ENCODE results near the gene CYP27B1. TPM values are rescaled to one million over a fixed set of nuclear protein-coding genes. Genes with fewer than 3 reads are reported as not detected.

CYP27B1 gene
- total RNA-seq, 3 donors from 2014 or later = 0.33 to 2.2 (median 0.48) TPM

GRCh38 chr12:57797933-57798332 is 31.1 kb upstream of the CYP27B1 start:
- no peaks in the 10 kb centered on the region for H3K36me3 ChIP-seq
- H3K4me1 ChIP-seq = no peaks in the 10 kb centered on the region
- H3K27me3 ChIP-seq = no peaks in the 10 kb centered on the region
- peak overlapping the region; percentile 22 to 59 for H3K27ac ChIP-seq
- no peak for DNase-seq (ENCODE audit: low spot score in 2 of 2)
- intact Hi-C loops (cut with DNase I; ENCODE audit: low total_unique reads) = no loop called here
- no peak overlapping the region for H3K4me3 ChIP-seq
- TF ChIP-seq, protein P1, sequence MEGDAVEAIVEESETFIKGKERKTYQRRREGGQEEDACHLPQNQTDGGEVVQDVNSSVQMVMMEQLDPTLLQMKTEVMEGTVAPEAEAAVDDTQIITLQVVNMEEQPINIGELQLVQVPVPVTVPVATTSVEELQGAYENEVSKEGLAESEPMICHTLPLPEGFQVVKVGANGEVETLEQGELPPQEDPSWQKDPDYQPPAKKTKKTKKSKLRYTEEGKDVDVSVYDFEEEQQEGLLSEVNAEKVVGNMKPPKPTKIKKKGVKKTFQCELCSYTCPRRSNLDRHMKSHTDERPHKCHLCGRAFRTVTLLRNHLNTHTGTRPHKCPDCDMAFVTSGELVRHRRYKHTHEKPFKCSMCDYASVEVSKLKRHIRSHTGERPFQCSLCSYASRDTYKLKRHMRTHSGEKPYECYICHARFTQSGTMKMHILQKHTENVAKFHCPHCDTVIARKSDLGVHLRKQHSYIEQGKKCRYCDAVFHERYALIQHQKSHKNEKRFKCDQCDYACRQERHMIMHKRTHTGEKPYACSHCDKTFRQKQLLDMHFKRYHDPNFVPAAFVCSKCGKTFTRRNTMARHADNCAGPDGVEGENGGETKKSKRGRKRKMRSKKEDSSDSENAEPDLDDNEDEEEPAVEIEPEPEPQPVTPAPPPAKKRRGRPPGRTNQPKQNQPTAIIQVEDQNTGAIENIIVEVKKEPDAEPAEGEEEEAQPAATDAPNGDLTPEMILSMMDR (IDR thresholded peaks at IDR 0.05) = no peak
- TF ChIP-seq POLR2A (IDR thresholded peaks at IDR 0.05) (no peak), POLR2AphosphoS5 (IDR thresholded peaks at IDR 0.05) (no peak)
- no peaks in the 10 kb centered on the region for H3K9me3 ChIP-seq

DNA sequence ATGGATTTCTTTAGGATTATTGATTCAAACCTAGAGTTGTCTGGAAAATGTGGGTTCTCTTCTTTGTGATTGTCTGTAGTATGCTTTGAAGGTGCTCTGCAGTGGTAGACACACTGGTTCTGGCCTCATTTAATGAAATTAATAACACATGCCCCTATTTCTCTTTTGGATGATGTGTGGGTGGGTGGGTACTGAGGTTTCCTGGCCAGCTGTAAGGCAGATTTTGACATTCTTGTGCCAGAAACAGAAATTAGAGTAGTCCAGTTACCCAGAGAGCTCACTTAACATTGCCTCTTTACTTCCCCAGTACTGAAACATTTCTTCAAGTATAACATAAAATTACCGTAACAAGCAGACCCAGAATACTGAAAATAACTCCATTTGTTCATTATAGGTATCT is 30.1 kb upstream of the CYP27B1 start:
- no peaks in the 10 kb centered on the region for H3K9me3 ChIP-seq
- DNase-seq (ENCODE audit: low spot score in 2 of 2) = no peak
- H3K27me3 ChIP-seq = no peaks in the 10 kb centered on the region
- H3K27ac ChIP-seq = peak overlapping the region in 1 of 2 donors; percentile 26
- H3K4me3 ChIP-seq = no peak overlapping the region
- H3K4me1 ChIP-seq = no peaks in the 10 kb centered on the region
- no peak for TF ChIP-seq POLR2AphosphoS5 (IDR thresholded peaks at IDR 0.05)
- TF ChIP-seq, protein P1 (IDR thresholded peaks at IDR 0.05) = no peak
- no peak for TF ChIP-seq POLR2A (IDR thresholded peaks at IDR 0.05)
- no peaks in the 10 kb centered on the region for H3K36me3 ChIP-seq
- intact Hi-C loops (cut with DNase I; ENCODE audit: low total_unique reads) = no loop called here

GRCh38 chr12:57795354-57795753 is 28.5 kb upstream of the CYP27B1 start:
- no peaks in the 10 kb centered on the region for H3K36me3 ChIP-seq
- TF ChIP-seq, protein P1 (IDR thresholded peaks at IDR 0.05) = no peak
- TF ChIP-seq POLR2AphosphoS5 (IDR thresholded peaks at IDR 0.05) (no peak), POLR2A (IDR thresholded peaks at IDR 0.05) (no peak)
- intact Hi-C loops (cut with DNase I; ENCODE audit: low total_unique reads) = no loop called here
- H3K27ac ChIP-seq = no peak overlapping the region
- no peak for DNase-seq (ENCODE audit: low spot score in 2 of 2)
- no peaks in the 10 kb centered on the region for H3K4me1 ChIP-seq
- H3K4me3 ChIP-seq = no peak overlapping the region
- H3K27me3 ChIP-seq = no peaks in the 10 kb centered on the region
- no peaks in the 10 kb centered on the region for H3K9me3 ChIP-seq

DNA sequence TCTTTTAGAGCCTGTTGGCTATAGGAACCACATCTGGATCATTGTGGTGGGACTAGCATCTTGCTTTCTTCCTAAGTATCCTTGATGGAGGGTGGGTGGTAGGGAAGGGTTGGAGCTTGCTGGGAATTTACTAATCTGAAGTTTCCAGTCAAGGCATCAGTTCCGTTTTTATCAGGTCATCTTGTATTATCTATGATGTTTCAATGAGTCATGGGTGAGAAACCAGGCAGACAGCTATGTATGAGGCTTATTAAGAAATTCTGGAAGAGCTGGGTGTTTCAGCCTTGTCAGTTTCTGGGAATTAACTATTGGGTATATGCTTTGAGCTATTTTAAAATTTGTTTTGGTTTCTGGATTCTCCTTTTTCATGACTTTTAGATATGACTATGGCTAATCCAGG is 27.0 kb upstream of the CYP27B1 start:
- DNase-seq (ENCODE audit: low spot score in 2 of 2) = no peak
- H3K27ac ChIP-seq = peak overlapping the region in 1 of 2 donors; percentile 13
- TF ChIP-seq POLR2A (IDR thresholded peaks at IDR 0.05) (no peak), POLR2AphosphoS5 (IDR thresholded peaks at IDR 0.05) (no peak)
- TF ChIP-seq, protein P1 (IDR thresholded peaks at IDR 0.05) = no peak
- H3K4me3 ChIP-seq = no peak overlapping the region
- no peaks in the 10 kb centered on the region for H3K9me3 ChIP-seq
- intact Hi-C loops (cut with DNase I; ENCODE audit: low total_unique reads) = no loop called here
- H3K27me3 ChIP-seq = no peaks in the 10 kb centered on the region
- peaks cover 3% of the 10 kb centered on the region for H3K36me3 ChIP-seq
- H3K4me1 ChIP-seq = no peaks in the 10 kb centered on the region

- no peak overlapping the region for H3K27ac ChIP-seq
- H3K36me3 ChIP-seq = no peaks in the 10 kb centered on the region
- DNase-seq (ENCODE audit: low spot score in 2 of 2) = no peak
- H3K4me3 ChIP-seq = peak overlapping the region in 2 of 3 donors; percentile 74 to 87
- H3K4me1 ChIP-seq = no peaks in the 10 kb centered on the region
- intact Hi-C loops (cut with DNase I; ENCODE audit: low total_unique reads) = loop anchor here (5.0 kb wide), 1 partner anchor 38 kb away; no protein-coding TSS in a partner anchor
- H3K27me3 ChIP-seq = no peaks in the 10 kb centered on the region
- TF ChIP-seq, protein P1 (IDR thresholded peaks at IDR 0.05) = no peak
- H3K9me3 ChIP-seq = no peaks in the 10 kb centered on the region
Measured at GRCh38 chr12:57783861-57784260, 17.0 kb upstream of the CYP27B1 start.

All from breast epithelium (tissue), 4 donors.